GM13977 (cell line): ENCODE results near the gene GSTA3.
A peak's percentile ranks its signal among the peaks of the same experiment; 100 is the strongest.
"Not testable (repeated sequence)": the region's sequence is repeated elsewhere in the genome, so short reads cannot be mapped to it uniquely, and the experiment has no call there.

ENCODE experiments used
- DNase-seq: peaks from one replicate; pipeline ENCODE4 v3.0.0; 2012; ENCODE audit warnings: low spot score
- CTCF ChIP-seq: IDR thresholded peaks from 2 replicates; pipeline ENCODE4 v1.5.1; 2012; ENCODE audit warnings: mild to moderate bottlenecking, control low read depth; ENCODE audit not compliant: insufficient read depth; ENCODE audit errors: extremely low read depth, missing control alignments
- in situ Hi-C: fragments of 300-500 bp; cut with MboI; formaldehyde crosslinking; loops from one replicate; pipeline ENCODE4 v1.12.0; 2022; ENCODE audit warnings: low sequenced_read_pairs, low pct_unique_long_range_greater_than_20kb, mixed read lengths, inconsistent platforms; ENCODE audit not compliant: unreplicated experiment

The GSTA3 gene

GRCh38 chr6:52910091-52910490 lies 593 bp upstream of the GSTA3 start:
- in situ Hi-C loops, result no loop called here
- no peak for DNase-seq

GRCh38 chr6:52909131-52909530 lies 367 bp downstream of the GSTA3 start:
- in situ Hi-C loops, result no loop called here

More at GRCh38 chr6:52910091-52910490, 593 bp upstream of the GSTA3 start:
- no peak for TF ChIP-seq CTCF

GRCh38 chr6:52908526-52908925 lies 972 bp downstream of the GSTA3 start:
- DNase-seq, result no peak
- no peak for TF ChIP-seq CTCF
- in situ Hi-C loops, result no loop called here

More at GRCh38 chr6:52909131-52909530, 367 bp downstream of the GSTA3 start:
- no peak for TF ChIP-seq CTCF
- DNase-seq, result no peak

- no peak for DNase-seq
- in situ Hi-C loops, result no loop called here
- TF ChIP-seq CTCF, result peak; percentile 31
Measured at GRCh38 chr6:52904562-52905279, 4.8 kb downstream of the GSTA3 start.

GRCh38 chr6:52900536-52900935 lies 9.0 kb downstream of the GSTA3 start:
- in situ Hi-C loops, result no loop called here
- TF ChIP-seq CTCF, result no peak
- no peak for DNase-seq

GRCh38 chr6:52895790-52896189 lies 13.7 kb downstream of the GSTA3 start:
- DNase-seq, in situ Hi-C loops: not testable (repeated sequence)

- in situ Hi-C loops, result no loop called here
- no peak for DNase-seq
- TF ChIP-seq CTCF, result no peak
Measured at GRCh38 chr6:52894285-52894684, 15.2 kb downstream of the GSTA3 start.
